Activated B cell treated with CpG ODN at 0.5 μM for 24 hours (primary cell): ENCODE data around the gene XIRP2. TPM values are rescaled to one million over a fixed set of nuclear protein-coding genes. Genes with fewer than 3 reads are reported as not detected.

Source experiments
- ATAC-seq: fragments of 200-7000 bp; cut with Tn5 transposase; one replicate; pipeline ENCODE4 v1.10.0; 2021; ENCODE audit warnings: low read depth, mild to moderate bottlenecking, moderate library complexity
- CTCF ChIA-PET: fragments of 350-600 bp; sonication (Branson Sonifier 250); formaldehyde crosslinking; loops from one replicate; lab custom pipeline; 2021; ENCODE audit warnings: antibody characterized with exemption; lab: Charles Lee
- POLR2A ChIA-PET: fragments of 350-600 bp; sonication (Branson Sonifier 250); formaldehyde crosslinking; loops from one replicate; lab custom pipeline; 2021; ENCODE audit warnings: antibody characterized with exemption; lab: Charles Lee
- DNase-seq: peaks from one replicate; pipeline ENCODE4 v3.0.0; 2022
- H3K27ac Mint-ChIP-seq: one replicate; pipeline ENCODE4 v1.8.0; 2020; ENCODE audit warnings: mixed read lengths
- H3K27me3 Mint-ChIP-seq: one replicate; pipeline ENCODE4 v1.8.0; 2021; ENCODE audit warnings: mixed read lengths
- H3K36me3 Mint-ChIP-seq: one replicate; pipeline ENCODE4 v1.8.0; 2021; ENCODE audit warnings: low read depth, mixed read lengths
- H3K4me1 Mint-ChIP-seq: one replicate; pipeline ENCODE4 v1.8.0; 2021; ENCODE audit warnings: mixed read lengths
- H3K4me3 Mint-ChIP-seq: one replicate; pipeline ENCODE4 v1.8.0; 2020; ENCODE audit warnings: mild to moderate bottlenecking, mixed read lengths
- H3K9me3 Mint-ChIP-seq: one replicate; pipeline ENCODE4 v1.8.0; 2020; ENCODE audit warnings: mixed read lengths
- intact Hi-C: fragments of 100-400 bp; cut with micrococcal nuclease; formaldehyde crosslinking; loops from one replicate; pipeline ENCODE4 v1.15.1; 2024
- total RNA-seq: library from RNA; stranded (reverse); gene quantifications from 2 replicates; pipeline ENCODE4 v1.2.3, GENCODE V29; 2022
- TF ChIP-seq, protein P1 (sequence below): fragments of 200-600 bp; IDR thresholded peaks from one replicate; pipeline ENCODE4 v1.8.0; 2022; ENCODE audit warnings: antibody characterized with exemption, mild to moderate bottlenecking

The XIRP2 gene
- total RNA-seq, 1 donor from 2014 or later: not detected

DNA sequence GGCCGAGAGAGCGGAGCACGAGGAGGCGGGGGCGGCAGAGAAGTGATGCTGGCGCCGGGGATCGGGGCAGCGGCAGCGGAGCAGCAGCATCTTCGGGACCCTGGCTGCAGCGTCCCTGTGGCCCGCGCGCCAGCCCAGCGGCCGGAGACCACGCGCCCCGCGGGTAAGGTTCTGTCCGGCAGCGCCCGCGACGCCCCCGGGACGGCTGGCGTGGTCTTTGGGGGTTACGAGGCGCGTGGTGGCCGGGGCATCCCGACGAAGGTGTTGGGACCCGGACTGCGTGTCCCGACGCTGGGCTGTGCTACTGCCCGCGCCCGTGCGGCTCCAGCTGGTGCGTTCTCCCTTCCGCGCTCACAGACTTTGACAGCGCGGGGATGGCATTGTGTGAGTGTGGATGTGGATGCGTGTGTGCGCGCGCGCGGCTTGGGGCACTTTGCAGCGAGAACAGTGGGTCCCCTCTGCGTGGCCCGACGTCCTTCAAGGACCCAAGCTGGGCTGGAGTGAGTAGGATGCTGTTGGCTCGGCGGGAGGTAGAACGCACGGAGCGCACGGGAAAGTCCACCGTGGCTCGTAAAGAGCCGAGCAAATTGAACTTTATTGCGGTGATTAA, 405.0 kb downstream of the XIRP2 start:
- intact Hi-C loops: loop anchor here (10.0 kb wide), 1 partner anchor 822 kb away; no protein-coding TSS in a partner anchor
- TF ChIP-seq, protein P1, sequence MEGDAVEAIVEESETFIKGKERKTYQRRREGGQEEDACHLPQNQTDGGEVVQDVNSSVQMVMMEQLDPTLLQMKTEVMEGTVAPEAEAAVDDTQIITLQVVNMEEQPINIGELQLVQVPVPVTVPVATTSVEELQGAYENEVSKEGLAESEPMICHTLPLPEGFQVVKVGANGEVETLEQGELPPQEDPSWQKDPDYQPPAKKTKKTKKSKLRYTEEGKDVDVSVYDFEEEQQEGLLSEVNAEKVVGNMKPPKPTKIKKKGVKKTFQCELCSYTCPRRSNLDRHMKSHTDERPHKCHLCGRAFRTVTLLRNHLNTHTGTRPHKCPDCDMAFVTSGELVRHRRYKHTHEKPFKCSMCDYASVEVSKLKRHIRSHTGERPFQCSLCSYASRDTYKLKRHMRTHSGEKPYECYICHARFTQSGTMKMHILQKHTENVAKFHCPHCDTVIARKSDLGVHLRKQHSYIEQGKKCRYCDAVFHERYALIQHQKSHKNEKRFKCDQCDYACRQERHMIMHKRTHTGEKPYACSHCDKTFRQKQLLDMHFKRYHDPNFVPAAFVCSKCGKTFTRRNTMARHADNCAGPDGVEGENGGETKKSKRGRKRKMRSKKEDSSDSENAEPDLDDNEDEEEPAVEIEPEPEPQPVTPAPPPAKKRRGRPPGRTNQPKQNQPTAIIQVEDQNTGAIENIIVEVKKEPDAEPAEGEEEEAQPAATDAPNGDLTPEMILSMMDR: no peak
- H3K4me3 Mint-ChIP-seq: peak overlapping the region; percentile 75
- POLR2A ChIA-PET: no interaction called here
- no peaks in the 10 kb centered on the region for H3K36me3 Mint-ChIP-seq
- no peak for DNase-seq
- no peaks in the 10 kb centered on the region for H3K9me3 Mint-ChIP-seq
- H3K27me3 Mint-ChIP-seq: peaks cover 28% of the 10 kb centered on the region
- no peak overlapping the region for H3K27ac Mint-ChIP-seq
- H3K4me1 Mint-ChIP-seq: peaks cover 17% of the 10 kb centered on the region
- CTCF ChIA-PET: interaction anchor here (1.2 kb wide), 1 partner anchor 827 kb away, joined by 3 read pairs; no protein-coding TSS in a partner anchor
- ATAC-seq: no peak

DNA sequence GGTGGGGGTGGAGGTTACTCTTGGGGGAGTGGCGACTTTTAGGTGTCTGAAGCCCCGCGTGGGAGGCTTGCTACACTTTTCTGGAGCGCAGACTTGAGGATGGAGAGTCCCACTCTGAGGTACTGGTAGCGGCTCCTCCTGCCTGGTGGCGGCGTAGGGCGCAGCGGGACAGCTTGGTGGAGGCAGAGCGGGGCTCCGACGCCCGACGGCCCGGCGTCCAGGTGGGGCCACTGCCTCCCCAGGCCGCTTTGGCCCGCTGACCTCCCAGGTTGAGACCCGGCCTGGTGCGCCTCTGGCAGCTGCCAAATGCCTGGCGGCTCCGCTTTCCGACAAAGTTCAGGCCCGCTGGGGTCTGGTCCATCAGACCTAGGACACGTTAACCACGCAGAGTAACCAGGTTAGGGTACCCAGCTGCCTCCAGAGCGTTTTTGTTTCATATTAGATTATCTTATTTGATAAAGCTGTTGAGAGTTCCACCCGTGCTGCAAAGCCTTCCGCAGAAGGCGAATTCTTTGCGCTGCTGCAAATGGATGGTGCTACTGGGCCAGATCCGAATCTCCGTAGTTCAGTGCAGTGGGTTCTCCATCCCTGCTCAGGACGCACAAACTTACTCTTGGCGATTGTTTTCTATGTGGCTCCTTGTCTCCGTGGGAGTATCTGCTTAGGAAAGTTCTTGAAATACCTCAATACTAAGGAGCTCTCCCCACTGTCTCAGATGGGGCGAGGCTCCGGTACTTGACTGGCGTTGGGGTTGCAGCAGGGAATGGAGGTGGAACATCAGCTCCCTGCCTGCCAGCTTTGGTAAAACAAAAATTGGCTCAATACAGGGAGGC, 405.9 kb downstream of the XIRP2 start:
- POLR2A ChIA-PET: no interaction called here
- intact Hi-C loops: loop anchor here (10.0 kb wide), 1 partner anchor 821 kb away; no protein-coding TSS in a partner anchor
- peaks cover 28% of the 10 kb centered on the region for H3K27me3 Mint-ChIP-seq
- no peaks in the 10 kb centered on the region for H3K36me3 Mint-ChIP-seq
- no peak overlapping the region for H3K27ac Mint-ChIP-seq
- H3K4me1 Mint-ChIP-seq: peaks cover 17% of the 10 kb centered on the region
- peak overlapping the region; percentile 75 for H3K4me3 Mint-ChIP-seq
- DNase-seq: no peak
- no peak for ATAC-seq
- no peaks in the 10 kb centered on the region for H3K9me3 Mint-ChIP-seq
- TF ChIP-seq, protein P1: no peak
- CTCF ChIA-PET: no interaction called here

DNA sequence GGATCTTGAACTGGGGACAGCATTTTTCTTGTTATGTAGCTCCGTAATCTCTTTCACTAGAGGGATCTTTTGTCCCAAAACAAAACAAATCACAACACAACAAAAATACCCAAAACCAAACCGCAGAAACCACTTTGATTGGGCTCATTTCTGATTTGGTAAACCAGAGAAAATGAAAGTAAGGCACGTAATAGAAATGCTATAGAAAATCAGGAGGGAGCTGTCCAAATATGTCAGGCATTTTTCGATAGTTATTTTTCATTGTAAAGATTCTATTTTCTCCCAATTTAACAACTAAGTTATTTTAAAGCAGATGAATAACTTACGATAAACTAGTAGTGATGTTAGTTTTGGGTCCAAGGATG, 406.5 kb downstream of the XIRP2 start:
- H3K27me3 Mint-ChIP-seq: peaks cover 28% of the 10 kb centered on the region
- peaks cover 17% of the 10 kb centered on the region for H3K4me1 Mint-ChIP-seq
- no peak overlapping the region for H3K27ac Mint-ChIP-seq
- no peak for ATAC-seq
- TF ChIP-seq, protein P1: no peak
- ChIA-PET POLR2A (no interaction called here), CTCF (no interaction called here)
- no peaks in the 10 kb centered on the region for H3K9me3 Mint-ChIP-seq
- no peaks in the 10 kb centered on the region for H3K36me3 Mint-ChIP-seq
- no peak for DNase-seq
- intact Hi-C loops: loop anchor here (10.0 kb wide), 1 partner anchor 820 kb away; no protein-coding TSS in a partner anchor
- peak overlapping the region; percentile 61 for H3K4me3 Mint-ChIP-seq

DNA sequence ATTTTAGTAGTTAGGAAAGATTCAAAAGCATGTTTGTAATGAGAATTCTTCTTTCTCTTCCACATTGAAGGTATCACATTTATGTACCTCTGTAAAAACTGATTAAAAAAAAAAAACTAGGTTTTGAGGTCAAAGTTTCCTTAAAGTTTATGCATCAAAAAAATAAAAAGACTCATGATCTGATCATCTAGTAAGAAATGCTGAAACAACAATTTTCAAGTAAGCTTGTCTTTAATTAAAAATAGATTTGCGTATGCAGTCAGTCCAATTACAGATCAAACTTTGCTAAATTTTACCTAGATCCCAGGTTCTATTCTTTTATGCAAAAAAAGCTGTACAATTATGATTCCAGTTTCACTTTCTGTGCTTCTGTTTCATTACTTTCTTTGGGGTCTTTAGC, 409.0 kb downstream of the XIRP2 start:
- intact Hi-C loops: loop anchor here (10.0 kb wide), 1 partner anchor 818 kb away; no protein-coding TSS in a partner anchor
- TF ChIP-seq, protein P1: no peak
- H3K36me3 Mint-ChIP-seq: no peaks in the 10 kb centered on the region

DNA sequence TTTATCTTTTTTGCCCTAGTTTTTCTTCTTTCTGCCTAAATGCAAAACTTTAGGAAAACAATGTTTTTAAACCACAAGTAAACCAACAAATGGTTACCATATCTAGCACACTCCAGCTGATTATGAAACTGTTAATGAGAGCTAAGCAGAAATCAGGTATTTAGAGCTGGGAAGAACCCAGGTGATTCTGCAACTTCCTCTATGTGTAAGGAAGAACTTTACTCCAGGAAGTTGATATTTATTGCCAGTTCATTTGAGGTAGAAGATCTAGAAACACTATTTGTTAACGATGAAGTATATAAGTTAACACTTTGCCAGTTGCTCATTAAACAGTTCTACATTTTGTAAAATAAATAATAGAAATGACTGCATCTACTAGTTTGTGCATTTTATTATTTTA, 409.7 kb downstream of the XIRP2 start:
- H3K27me3 Mint-ChIP-seq: peaks cover 21% of the 10 kb centered on the region
- ChIA-PET CTCF (interaction anchor here (0.8 kb wide), 1 partner anchor 184 kb away, joined by 4 read pairs; no protein-coding TSS in a partner anchor), POLR2A (no interaction called here)
- ATAC-seq (no peak), DNase-seq (no peak)
- H3K36me3 Mint-ChIP-seq: no peaks in the 10 kb centered on the region
- no peaks in the 10 kb centered on the region for H3K9me3 Mint-ChIP-seq
- peaks cover 13% of the 10 kb centered on the region for H3K4me1 Mint-ChIP-seq
- intact Hi-C loops: loop anchor here (10.0 kb wide), 1 partner anchor 817 kb away; no protein-coding TSS in a partner anchor
- H3K4me3 Mint-ChIP-seq: no peak overlapping the region
- no peak overlapping the region for H3K27ac Mint-ChIP-seq
- TF ChIP-seq, protein P1: no peak

More for the DNA sequence above, 409.0 kb downstream of the XIRP2 start:
- H3K4me1 Mint-ChIP-seq: peaks cover 15% of the 10 kb centered on the region
- DNase-seq (no peak), ATAC-seq (no peak)
- ChIA-PET CTCF (interaction anchor here (0.8 kb wide), 1 partner anchor 185 kb away, joined by 4 read pairs; no protein-coding TSS in a partner anchor), POLR2A (no interaction called here)
- no peaks in the 10 kb centered on the region for H3K9me3 Mint-ChIP-seq
- H3K4me3 Mint-ChIP-seq: no peak overlapping the region
- H3K27ac Mint-ChIP-seq: no peak overlapping the region
- H3K27me3 Mint-ChIP-seq: peaks cover 21% of the 10 kb centered on the region
